Adrenal gland (tissue), 12 donors: Measurements from ENCODE around the gene PKP2. TPM values are rescaled to one million over a fixed set of nuclear protein-coding genes. Genes with fewer than 3 reads are reported as not detected.

Experiments
- DNase-seq, 7 donors: peaks; one replicate each; pipeline ENCODE4 v3.0.0-alpha.2; 2019 to 2020
- H3K27ac ChIP-seq, 5 donors: fragments of 200-600 bp; sonication (generic) in 4 of 5; 1 replicate in 3 of 5; 2 replicates in 2 of 5; pipeline versions ENCODE4 v1.5.1 to v1.8.0; 2016 to 2020; ENCODE audit warnings: mild to moderate bottlenecking in 1 of 5
- H3K27me3 ChIP-seq: fragments of 200-600 bp; 2 replicates; pipeline ENCODE4 v1.8.0; 2021
- H3K36me3 ChIP-seq, 2 donors: fragments of 200-600 bp; replicated peaks in 1 of 2; 1 replicate in 1 of 2; 2 replicates in 1 of 2; pipeline versions ENCODE4 v1.5.1 to v1.8.0; 2018 to 2022
- H3K4me1 ChIP-seq, 2 donors: fragments of 200-600 bp; replicated peaks in 1 of 2; 1 replicate in 1 of 2; 2 replicates in 1 of 2; pipeline versions ENCODE4 v1.5.1 to v1.8.0; 2018 to 2021
- H3K4me3 ChIP-seq, 4 donors: fragments of 200-600 bp; sonication (generic) in 3 of 4; one replicate each; pipeline ENCODE4 v1.5.1; 2016 to 2018
- H3K9me3 ChIP-seq, 3 donors: fragments of 200-600 bp; sonication (generic) in 1 of 3; replicated peaks in 1 of 3; 1 replicate in 2 of 3; 2 replicates in 1 of 3; pipeline versions ENCODE4 v1.5.1 to v1.8.0; 2016 to 2021
- CTCF ChIP-seq, 6 experiments: fragments of 450-650 bp in 4 of 6; fragments of 200-600 bp in 2 of 6; sonication (generic) in 1 of 6; IDR thresholded peaks; 1 replicate in 5 of 6; 2 replicates in 1 of 6; pipeline versions ENCODE4 v1.5.1 to v1.8.0; 2016 to 2021; ENCODE audit warnings: antibody characterized with exemption in 6 of 6, mild to moderate bottlenecking in 2 of 6, moderate library complexity in 1 of 6
- POLR2A ChIP-seq, 2 donors: fragments of 450-650 bp; IDR thresholded peaks; one replicate each; pipeline ENCODE4 v1.6.1; 2017; ENCODE audit warnings: antibody characterized with exemption in 2 of 2, mild to moderate bottlenecking in 2 of 2, moderate library complexity in 1 of 2
- WGBS, 4 donors: extraction: QIAGEN DNeasy Blood & Tissue Kit in 2 of 4; methylation state at CpG; one replicate each; pipeline versions ENCODE4 v1.1.5 to v1.1.7; 2013 to 2017; 5-methylcytosine and 5-hydroxymethylcytosine counted together
- intact Hi-C, 2 donors: fragments of 100-400 bp; cut with DNase I; formaldehyde crosslinking; loops; one replicate each; pipeline versions ENCODE4 v1.14.1 to v1.15.0; 2022 to 2023
- polyA plus RNA-seq, 3 donors: library from polyadenylated mRNA; stranded (reverse); fragments of 200-250 nt in 2 of 3; fragments of 350-450 nt in 1 of 3; fragmentation: Illumina TruSeq in 1 of 3; extraction: RNeasy Lipid Tissue Mini Kit (QIAGEN cat#74804) in 1 of 3; gene quantifications; one replicate each; pipeline ENCODE4 v1.2.3, GENCODE V29; 2013 to 2014
- total RNA-seq, 9 donors: library from RNA; depleted of rRNA in 4 of 9; stranded (reverse); fragments of >200 nt in 4 of 9; fragments of 120-200 nt in 1 of 9; fragmentation: NEBNext Ultra II Directional in 1 of 9; extraction: Animal tissue kit (Norgen Biotek cat#: 25700) in 1 of 9; gene quantifications; one replicate each; pipeline versions ENCODE4 v1.1.0 to v1.2.4, GENCODE V29; 2013 to 2023
- donor health status: healthy with polysubstance abuse.
- donor health status: Bipolar disorder and iron deficiency.
- donor health status: DM: yes; HTN: yes; CAD: no.
- donor health status: DM: no; HTN: no; CAD: no.
- donor health status: DM: no; HTN: no; CAD: no.
- donor health status: DM: yes; HTN: yes; CAD: no.

The PKP2 gene
- total and polyA plus RNA-seq, 12 donors = 0.36 to 3.3 (median 1.2) TPM

GRCh38 chr12:32801269-32801980, 95.2 kb downstream of the PKP2 start:
- WGBS, 4 donors = 60 to 78% (median 73%) methylated on average over 5 of the region's 5 CpGs
- Histone ChIP-seq H3K4me3 (no peak overlapping the region), H3K27ac (no peak overlapping the region), H3K27me3 (no peaks in the 10 kb centered on the region), H3K4me1 (no peaks in the 10 kb centered on the region), H3K36me3 (no peaks in the 10 kb centered on the region), H3K9me3 (no peaks in the 10 kb centered on the region)
- intact Hi-C loops = no loop called here
- TF ChIP-seq CTCF (IDR thresholded peaks at IDR 0.05) = no peak
- TF ChIP-seq POLR2A (IDR thresholded peaks at IDR 0.05) = no peak
- no peak for DNase-seq

GRCh38 chr12:32794281-32794680, 102.3 kb downstream of the PKP2 start:
- H3K36me3 ChIP-seq = no peaks in the 10 kb centered on the region
- H3K27me3 ChIP-seq = no peaks in the 10 kb centered on the region

GRCh38 chr12:32789916-32790315, 106.7 kb downstream of the PKP2 start:
- TF ChIP-seq CTCF (IDR thresholded peaks at IDR 0.05) = no peak
- no peak for TF ChIP-seq POLR2A (IDR thresholded peaks at IDR 0.05)
- Histone ChIP-seq H3K9me3 (no peaks in the 10 kb centered on the region), H3K4me1 (no peaks in the 10 kb centered on the region), H3K27ac (no peak overlapping the region), H3K36me3 (no peaks in the 10 kb centered on the region), H3K4me3 (no peak overlapping the region), H3K27me3 (peaks cover 8% of the 10 kb centered on the region)
- intact Hi-C loops = no loop called here
- 36 to 49% (median 41%) methylated on average over 2 of the region's 2 CpGs for WGBS, 4 donors
- DNase-seq = no peak

More at GRCh38 chr12:32794281-32794680, 102.3 kb downstream of the PKP2 start:
- H3K4me1 ChIP-seq = no peaks in the 10 kb centered on the region
- DNase-seq = no peak
- intact Hi-C loops = no loop called here
- TF ChIP-seq CTCF (IDR thresholded peaks at IDR 0.05) (no peak), POLR2A (IDR thresholded peaks at IDR 0.05) (no peak)
- 43 to 77% (median 67%) methylated on average over 4 of the region's 4 CpGs for WGBS, 4 donors
- no peak overlapping the region for H3K4me3 ChIP-seq
- H3K27ac ChIP-seq = no peak overlapping the region
- H3K9me3 ChIP-seq = no peaks in the 10 kb centered on the region

GRCh38 chr12:32789446-32789845, 107.1 kb downstream of the PKP2 start:
- Histone ChIP-seq H3K27ac (no peak overlapping the region), H3K27me3 (peaks cover 8% of the 10 kb centered on the region), H3K4me1 (no peaks in the 10 kb centered on the region), H3K4me3 (no peak overlapping the region), H3K9me3 (no peaks in the 10 kb centered on the region), H3K36me3 (no peaks in the 10 kb centered on the region)
- no peak for TF ChIP-seq CTCF (IDR thresholded peaks at IDR 0.05)
- TF ChIP-seq POLR2A (IDR thresholded peaks at IDR 0.05) = no peak
- DNase-seq = no peak
- intact Hi-C loops = no loop called here
